ENCODE results near the gene CDYL2.

GRCh38 chr16:80827007-80827406, 22.6 kb upstream of the CDYL2 start:
- no peak for TF ChIP-seq CTCF (IDR thresholded peaks at IDR 0.05; ENCODE audit: low read depth, low read length, poor library complexity, severe bottlenecking)
- no peak for TF ChIP-seq EZH2phosphoT487 (IDR thresholded peaks at IDR 0.05; ENCODE audit: borderline replicate concordance, low read length)

Measured in DOHH2 (cell line).